Activated CD8-positive, alpha-beta T cell treated with anti-CD3 and anti-CD28 coated beads for 36 hours (primary cell): Measurements from ENCODE around the gene ACOX1. TPM values are rescaled to one million over a fixed set of nuclear protein-coding genes. Genes with fewer than 3 reads are reported as not detected.

Experiments used
- ATAC-seq: fragments of 200-7000 bp; cut with Tn5 transposase; one replicate; pipeline ENCODE4 v1.10.0; 2021; ENCODE audit warnings: mild to moderate bottlenecking, moderate library complexity
- CTCF ChIA-PET: fragments of 350-600 bp; sonication (Branson Sonifier 250); formaldehyde crosslinking; loops from one replicate; lab custom pipeline; 2021; ENCODE audit warnings: antibody characterized with exemption; lab: Charles Lee
- POLR2A ChIA-PET: fragments of 350-600 bp; sonication (Branson Sonifier 250); formaldehyde crosslinking; loops from one replicate; lab custom pipeline; 2021; ENCODE audit warnings: antibody characterized with exemption; lab: Charles Lee
- DNase-seq: peaks from one replicate; pipeline ENCODE4 v3.0.0-alpha.2; 2020
- H3K27ac Mint-ChIP-seq: one replicate; pipeline ENCODE4 v1.8.0; 2021; ENCODE audit warnings: mild to moderate bottlenecking, mixed read lengths
- H3K27me3 Mint-ChIP-seq: one replicate; pipeline ENCODE4 v1.8.0; 2021; ENCODE audit warnings: mixed read lengths
- H3K36me3 Mint-ChIP-seq: one replicate; pipeline ENCODE4 v1.8.0; 2021; ENCODE audit warnings: low read depth, mixed read lengths
- H3K4me1 Mint-ChIP-seq: one replicate; pipeline ENCODE4 v1.8.0; 2021; ENCODE audit warnings: low read depth, mixed read lengths
- H3K4me3 Mint-ChIP-seq: one replicate; pipeline ENCODE4 v1.8.0; 2021; ENCODE audit warnings: mild to moderate bottlenecking, moderate library complexity, mixed read lengths
- H3K9me3 Mint-ChIP-seq: one replicate; pipeline ENCODE4 v1.8.0; 2021; ENCODE audit warnings: mixed read lengths
- intact Hi-C: fragments of 100-400 bp; cut with micrococcal nuclease; formaldehyde crosslinking; loops from one replicate; pipeline ENCODE4 v1.10.0; 2022
- total RNA-seq, 2 experiments: library from RNA; stranded (reverse); gene quantifications; one replicate each; pipeline ENCODE4 v1.2.3, GENCODE V29; 2021
- TF ChIP-seq, protein P1 (sequence below): fragments of 200-600 bp; IDR thresholded peaks from one replicate; pipeline ENCODE4 v1.8.0; 2022; ENCODE audit warnings: antibody characterized with exemption, mild to moderate bottlenecking

The ACOX1 gene
- total RNA-seq: 10 to 100 TPM; 23.0 to 24.1 TPM

DNA sequence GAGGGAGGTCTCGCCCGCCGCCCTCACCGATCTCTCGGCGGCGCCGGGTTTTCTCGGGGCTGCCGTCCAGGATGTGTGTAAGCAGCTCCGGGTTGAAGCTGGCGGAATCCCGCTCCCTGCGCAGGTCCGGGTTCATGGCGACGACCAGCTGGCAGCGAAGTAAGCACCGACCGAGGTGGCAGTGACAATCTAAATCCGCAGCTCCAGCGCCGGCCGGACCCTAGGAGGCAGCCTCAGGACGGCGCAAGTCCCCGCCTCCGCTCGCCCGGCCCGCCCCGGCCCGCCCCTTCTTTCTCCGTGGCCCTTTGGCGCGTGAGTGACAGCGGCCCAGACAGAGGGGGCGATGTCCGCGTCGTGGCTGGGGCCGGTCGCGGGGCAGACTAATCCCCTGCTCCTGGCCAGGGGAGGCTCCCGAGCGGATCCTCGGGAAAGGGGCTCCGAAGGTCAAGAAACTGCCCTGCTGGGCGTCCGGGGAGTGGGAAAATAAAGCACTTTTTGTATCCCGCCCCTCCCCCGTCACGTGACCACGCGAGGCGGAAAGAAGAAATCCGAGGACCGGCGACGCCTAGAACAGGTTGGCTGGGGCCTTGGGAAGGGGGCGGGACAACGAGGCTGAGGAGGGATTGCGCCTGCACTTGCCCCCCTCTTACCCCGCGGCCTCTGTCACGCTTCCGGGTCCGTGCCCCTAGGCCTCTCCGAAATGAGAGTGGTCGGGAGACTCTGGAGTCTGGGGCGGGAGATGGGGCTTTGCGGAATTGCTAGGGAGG lies at the start of gene ACOX1, which contains the start of gene TEN1:
TSS of gene ACOX1 (minus strand) at position 229 of the 767 bp plus-strand sequence. CDS start at position 136, 93 bp downstream.
TSS of gene TEN1 (plus strand) at position 303 of the 767 bp plus-strand sequence. CDS start 6,953 bp downstream, outside the sequence.
- intact Hi-C loops: no loop called here
- ChIA-PET POLR2A (interaction anchor here (0.6 to 0.8 kb wide), 2 partner anchors 80 to 118 kb away, joined by 3 read pairs; no protein-coding TSS in a partner anchor), CTCF (interaction anchor here (0.6 to 1.7 kb wide), 2 partner anchors 21 to 26 kb away, joined by 3 to 7 read pairs; partner anchors contain the start of gene CDK3)
- Mint-ChIP-seq H3K4me1 (peaks cover 39% of the 10 kb centered on the region), H3K9me3 (no peaks in the 10 kb centered on the region), H3K27ac (peak within 1 kb of the TSS; percentile 99), H3K36me3 (peaks cover 7% of the 10 kb centered on the region), H3K4me3 (peak within 1 kb of the TSS; percentile 94), H3K27me3 (no peaks in the 10 kb centered on the region)
- ATAC-seq: peak; percentile 98
- DNase-seq: peak; percentile 99
- TF ChIP-seq, protein P1, sequence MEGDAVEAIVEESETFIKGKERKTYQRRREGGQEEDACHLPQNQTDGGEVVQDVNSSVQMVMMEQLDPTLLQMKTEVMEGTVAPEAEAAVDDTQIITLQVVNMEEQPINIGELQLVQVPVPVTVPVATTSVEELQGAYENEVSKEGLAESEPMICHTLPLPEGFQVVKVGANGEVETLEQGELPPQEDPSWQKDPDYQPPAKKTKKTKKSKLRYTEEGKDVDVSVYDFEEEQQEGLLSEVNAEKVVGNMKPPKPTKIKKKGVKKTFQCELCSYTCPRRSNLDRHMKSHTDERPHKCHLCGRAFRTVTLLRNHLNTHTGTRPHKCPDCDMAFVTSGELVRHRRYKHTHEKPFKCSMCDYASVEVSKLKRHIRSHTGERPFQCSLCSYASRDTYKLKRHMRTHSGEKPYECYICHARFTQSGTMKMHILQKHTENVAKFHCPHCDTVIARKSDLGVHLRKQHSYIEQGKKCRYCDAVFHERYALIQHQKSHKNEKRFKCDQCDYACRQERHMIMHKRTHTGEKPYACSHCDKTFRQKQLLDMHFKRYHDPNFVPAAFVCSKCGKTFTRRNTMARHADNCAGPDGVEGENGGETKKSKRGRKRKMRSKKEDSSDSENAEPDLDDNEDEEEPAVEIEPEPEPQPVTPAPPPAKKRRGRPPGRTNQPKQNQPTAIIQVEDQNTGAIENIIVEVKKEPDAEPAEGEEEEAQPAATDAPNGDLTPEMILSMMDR: peak; percentile 34

DNA sequence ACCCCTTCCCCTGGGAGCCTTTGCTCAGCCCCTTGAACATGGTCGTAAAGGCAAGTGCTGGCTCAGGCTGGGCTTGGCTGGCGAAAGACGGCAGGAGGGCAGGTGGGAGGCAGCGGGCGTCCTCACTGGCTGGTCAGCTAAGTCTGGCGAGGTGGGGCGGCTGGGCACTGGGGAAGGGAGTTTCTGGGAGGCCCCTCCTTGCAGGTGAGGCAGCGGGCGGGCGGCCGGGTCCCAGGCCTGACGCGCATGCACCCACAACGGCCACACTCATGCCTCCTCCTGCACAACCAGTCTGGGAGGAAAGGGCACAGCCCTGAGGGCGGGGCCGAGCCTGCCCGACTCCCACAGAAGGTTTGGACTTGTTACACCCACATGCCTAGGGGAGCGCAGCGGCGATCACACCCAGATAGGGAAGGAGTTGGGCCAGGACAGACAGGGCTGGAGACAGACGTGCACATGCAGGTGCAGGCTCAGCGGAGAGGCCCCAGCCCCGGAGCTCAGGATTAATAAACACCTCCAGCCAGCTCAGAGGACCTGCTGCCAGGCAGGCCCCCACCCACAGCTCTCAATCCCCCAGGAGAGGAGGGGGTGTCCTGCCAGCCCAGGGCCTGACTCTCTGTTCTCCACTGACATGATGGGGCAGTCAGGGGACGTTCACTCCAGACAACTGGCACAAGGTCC lies 48.3 kb upstream of the ACOX1 start, which contains the start of gene EVPL:
TSS of gene EVPL (minus strand) at position 148 of the 681 bp plus-strand sequence. CDS start at position 40, 108 bp downstream.
- Mint-ChIP-seq H3K4me3 (no peak within 1 kb of the TSS), H3K27ac (no peak within 1 kb of the TSS), H3K9me3 (no peaks in the 10 kb centered on the region), H3K4me1 (peaks cover 21% of the 10 kb centered on the region), H3K36me3 (no peaks in the 10 kb centered on the region), H3K27me3 (no peaks in the 10 kb centered on the region)
- ChIA-PET CTCF (interaction anchor here (1.3 kb wide), 1 partner anchor 13 kb away, joined by 3 read pairs; no protein-coding TSS in a partner anchor), POLR2A (interaction anchor here (0.6 kb wide), 1 partner anchor 250 kb away, joined by 5 read pairs; no protein-coding TSS in a partner anchor)
- TF ChIP-seq, protein P1: no peak
- ATAC-seq (no peak), DNase-seq (no peak)
- intact Hi-C loops: no loop called here

DNA sequence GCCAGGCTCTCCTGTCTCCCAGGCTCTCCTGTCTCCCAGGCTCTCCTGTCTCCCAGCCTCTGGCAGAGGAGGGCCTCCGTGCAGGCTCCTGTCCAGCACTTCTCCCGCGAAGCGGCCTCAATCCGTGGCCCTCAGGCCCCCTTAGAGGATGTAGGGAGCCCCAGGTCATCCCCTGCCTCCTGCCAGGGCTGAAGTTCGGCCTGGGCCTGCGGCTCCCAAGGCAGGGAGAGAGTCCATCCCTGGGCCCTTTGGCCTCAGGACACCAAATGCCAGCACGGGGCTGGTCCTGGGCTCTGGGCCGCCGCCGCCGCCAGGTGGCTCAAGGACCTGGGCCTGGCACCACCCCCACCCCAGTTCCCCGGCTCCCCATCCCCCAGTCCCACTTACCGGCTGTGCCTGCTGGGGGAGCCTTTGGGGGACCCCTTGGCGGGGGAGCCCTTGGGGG lies 47.8 kb upstream of the ACOX1 start:
- no peaks in the 10 kb centered on the region for H3K9me3 Mint-ChIP-seq

DNA sequence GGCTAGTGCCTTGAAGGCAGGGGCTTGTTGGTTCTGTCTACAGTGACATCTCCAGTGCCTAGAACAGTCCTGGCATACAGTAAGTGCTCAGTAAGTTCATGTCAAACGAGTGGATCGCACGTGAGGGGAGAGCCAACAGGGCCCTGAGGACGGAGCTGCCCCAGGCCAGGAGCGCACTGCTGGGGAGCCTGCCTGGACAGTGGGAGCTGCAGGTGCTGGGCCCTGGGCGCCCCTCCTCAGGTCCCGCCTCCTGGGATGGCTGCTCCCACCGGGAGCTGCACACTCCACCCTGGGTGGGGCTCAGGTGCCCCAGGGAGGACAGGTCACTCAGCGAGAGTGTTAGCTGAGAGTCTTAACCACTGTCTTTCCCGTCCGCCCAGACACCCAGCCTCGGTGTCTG lies 46.3 kb upstream of the ACOX1 start:
- H3K36me3 Mint-ChIP-seq: no peaks in the 10 kb centered on the region
- H3K27ac Mint-ChIP-seq: no peak overlapping the region
- H3K4me3 Mint-ChIP-seq: no peak overlapping the region
- intact Hi-C loops: no loop called here
- H3K4me1 Mint-ChIP-seq: peaks cover 18% of the 10 kb centered on the region
- ATAC-seq: no peak
- ChIA-PET CTCF (no interaction called here), POLR2A (no interaction called here)
- no peaks in the 10 kb centered on the region for H3K9me3 Mint-ChIP-seq
- no peak for DNase-seq
- no peaks in the 10 kb centered on the region for H3K27me3 Mint-ChIP-seq
- TF ChIP-seq, protein P1: no peak

More for the DNA sequence above, 47.8 kb upstream of the ACOX1 start:
- DNase-seq (no peak), ATAC-seq (no peak)
- intact Hi-C loops: no loop called here
- no peaks in the 10 kb centered on the region for H3K27me3 Mint-ChIP-seq
- TF ChIP-seq, protein P1: no peak
- H3K4me1 Mint-ChIP-seq: peaks cover 21% of the 10 kb centered on the region
- H3K4me3 Mint-ChIP-seq: no peak overlapping the region
- no peaks in the 10 kb centered on the region for H3K36me3 Mint-ChIP-seq
- H3K27ac Mint-ChIP-seq: no peak overlapping the region
- ChIA-PET CTCF (interaction anchor here (1.3 kb wide), 1 partner anchor 12 kb away, joined by 3 read pairs; no protein-coding TSS in a partner anchor), POLR2A (no interaction called here)
